ENCODE measurements around the gene EFCAB5. TPM values are rescaled to one million over a fixed set of nuclear protein-coding genes. Genes with fewer than 3 reads are reported as not detected.
A peak's percentile ranks its signal among the peaks of the same experiment; 100 is the strongest.
"Not testable (repeated sequence)": the region's sequence is repeated elsewhere in the genome, so short reads cannot be mapped to it uniquely, and the experiment has no call there.

EFCAB5 gene
- total and polyA plus RNA-seq, 7 experiments from 2014 or later = 0.25 to 2.4 (median 1.0) TPM; not detected in 1

GRCh38 chr17:30118635-30119034, 177.2 kb downstream of the EFCAB5 start:
- CTCF ChIA-PET = interaction anchor here (1.2 to 1.3 kb wide), 2 partner anchors 14 to 218 kb away, joined by 6 read pairs; no protein-coding TSS in a partner anchor
- not testable (repeated sequence) for ATAC-seq; H3K4me1 ChIP-seq (ENCODE audit: control insufficient read depth in 2 of 2, insufficient read depth in 2 of 2, low read length in 2 of 2); H3K36me3 ChIP-seq (ENCODE audit: control insufficient read depth in 2 of 3, insufficient read depth in 3 of 3, low read length in 3 of 3); H3K27ac ChIP-seq (ENCODE audit: low read depth, low read length); H3K4me3 ChIP-seq (ENCODE audit: low read length); H3K27me3 Mint-ChIP-seq; H3K27me3 ChIP-seq (ENCODE audit: control insufficient read depth in 2 of 2, insufficient read depth in 2 of 2, low read length in 2 of 2); H3K9me3 Mint-ChIP-seq; H3K9me3 ChIP-seq (ENCODE audit: control insufficient read depth in 2 of 3, low read length in 3 of 3); DNase-seq
- Mint-ChIP-seq H3K4me1 (peaks cover 23 to 63% (median 50%) of the 10 kb centered on the region in 7 donors), H3K27ac (peak overlapping the region in 7 of 9 donors; percentile 52 to 100 (median 97)), H3K4me3 (peak overlapping the region; percentile 38 to 100 (median 98)), H3K36me3 (peaks cover 3 to 17% (median 12%) of the 10 kb centered on the region in 5 donors)
- intact Hi-C loops (cut with micrococcal nuclease) = loop anchor here (5.0 to 10.0 kb wide), 9 partner anchors 174 to 1736 kb away; partner anchors contain the start of genes CRLF3 (in 2 of the 2), BLMH (in 1 of the 2), COPRS (in 1 of the 2) and GOSR1 (in 1 of the 2)
- POLR2A ChIA-PET = interaction anchor here (1.4 to 1.7 kb wide), 2 partner anchors 14 to 173 kb away, joined by 3 to 4 read pairs; partner anchors contain the start of gene BLMH

GRCh38 chr17:30124273-30124796, 182.9 kb downstream of the EFCAB5 start:
- peaks cover 0 to 7% (median 3%) of the 10 kb centered on the region in 3 experiments for H3K36me3 ChIP-seq (ENCODE audit: control insufficient read depth in 2 of 3, insufficient read depth in 3 of 3, low read length in 3 of 3)
- no peak overlapping the region for H3K4me3 Mint-ChIP-seq
- no peaks in the 10 kb centered on the region for H3K4me1 ChIP-seq (ENCODE audit: control insufficient read depth in 2 of 2, insufficient read depth in 2 of 2, low read length in 2 of 2)
- no peaks in the 10 kb centered on the region for H3K9me3 Mint-ChIP-seq
- H3K27me3 ChIP-seq (ENCODE audit: control insufficient read depth in 2 of 2, insufficient read depth in 2 of 2, low read length in 2 of 2) = no peaks in the 10 kb centered on the region
- H3K27me3 Mint-ChIP-seq = no peaks in the 10 kb centered on the region
- peak overlapping the region in 5 of 9 donors; percentile 33 to 68 (median 51) for H3K27ac Mint-ChIP-seq
- no peak overlapping the region for H3K4me3 ChIP-seq (ENCODE audit: low read length)
- peaks cover 22 to 54% (median 42%) of the 10 kb centered on the region in 7 donors for H3K4me1 Mint-ChIP-seq
- DNase-seq (no peak), ATAC-seq (no peak)
- ChIA-PET POLR2A (interaction anchor here (0.6 kb wide), 1 partner anchor 27 kb away, joined by 3 read pairs; no protein-coding TSS in a partner anchor), CTCF (interaction anchor here (0.7 to 3.7 kb wide), 12 partner anchors 10 to 590 kb away, joined by 3 to 66 read pairs (median 4); partner anchors contain the start of gene TMIGD1)
- no peaks in the 10 kb centered on the region for H3K9me3 ChIP-seq (ENCODE audit: control insufficient read depth in 2 of 3, low read length in 3 of 3)
- no peak overlapping the region for H3K27ac ChIP-seq (ENCODE audit: low read depth, low read length)
- peaks cover 3 to 12% (median 10%) of the 10 kb centered on the region in 5 donors for H3K36me3 Mint-ChIP-seq
- intact Hi-C loops (cut with micrococcal nuclease) = no loop called here

GRCh38 chr17:30130121-30130520, 188.7 kb downstream of the EFCAB5 start:
- peaks cover 7 to 44% (median 26%) of the 10 kb centered on the region in 7 donors for H3K4me1 Mint-ChIP-seq
- Histone ChIP-seq H3K4me1 (ENCODE audit: control insufficient read depth in 2 of 2, insufficient read depth in 2 of 2, low read length in 2 of 2) (no peaks in the 10 kb centered on the region), H3K9me3 (ENCODE audit: control insufficient read depth in 2 of 3, low read length in 3 of 3) (no peaks in the 10 kb centered on the region), H3K4me3 (ENCODE audit: low read length) (no peak overlapping the region), H3K27me3 (ENCODE audit: control insufficient read depth in 2 of 2, insufficient read depth in 2 of 2, low read length in 2 of 2) (no peaks in the 10 kb centered on the region), H3K27ac (ENCODE audit: low read depth, low read length) (no peak overlapping the region), H3K36me3 (ENCODE audit: control insufficient read depth in 2 of 3, insufficient read depth in 3 of 3, low read length in 3 of 3) (peaks cover 0 to 10% (median 0%) of the 10 kb centered on the region in 3 experiments)
- no peak overlapping the region for H3K4me3 Mint-ChIP-seq
- no peaks in the 10 kb centered on the region for H3K27me3 Mint-ChIP-seq
- DNase-seq (no peak), ATAC-seq (no peak)
- H3K27ac Mint-ChIP-seq = peak overlapping the region in 1 of 9 donors; percentile 7
- CTCF ChIA-PET = interaction anchor here (0.7 kb wide), 1 partner anchor 204 kb away, joined by 4 read pairs; no protein-coding TSS in a partner anchor
- no peaks in the 10 kb centered on the region for H3K9me3 Mint-ChIP-seq
- peaks cover 0 to 26% (median 16%) of the 10 kb centered on the region in 5 donors for H3K36me3 Mint-ChIP-seq
- intact Hi-C loops (cut with micrococcal nuclease) = no loop called here
- POLR2A ChIA-PET = interaction anchor here (0.6 to 0.7 kb wide), 2 partner anchors 145 to 185 kb away, joined by 3 to 4 read pairs; no protein-coding TSS in a partner anchor

GRCh38 chr17:30132615-30133014, 191.2 kb downstream of the EFCAB5 start:
- Histone ChIP-seq H3K27me3 (ENCODE audit: control insufficient read depth in 2 of 2, insufficient read depth in 2 of 2, low read length in 2 of 2) (no peaks in the 10 kb centered on the region), H3K9me3 (ENCODE audit: control insufficient read depth in 2 of 3, low read length in 3 of 3) (no peaks in the 10 kb centered on the region), H3K4me3 (ENCODE audit: low read length) (no peak overlapping the region), H3K36me3 (ENCODE audit: control insufficient read depth in 2 of 3, insufficient read depth in 3 of 3, low read length in 3 of 3) (peaks cover 0 to 7% (median 0%) of the 10 kb centered on the region in 3 experiments), H3K27ac (ENCODE audit: low read depth, low read length) (no peak overlapping the region), H3K4me1 (ENCODE audit: control insufficient read depth in 2 of 2, insufficient read depth in 2 of 2, low read length in 2 of 2) (no peaks in the 10 kb centered on the region)
- Mint-ChIP-seq H3K4me3 (no peak overlapping the region), H3K27ac (no peak overlapping the region), H3K4me1 (peaks cover 2 to 39% (median 22%) of the 10 kb centered on the region in 7 donors), H3K27me3 (no peaks in the 10 kb centered on the region), H3K9me3 (no peaks in the 10 kb centered on the region), H3K36me3 (peaks cover 0 to 27% (median 17%) of the 10 kb centered on the region in 5 donors)
- intact Hi-C loops (cut with micrococcal nuclease) = no loop called here
- ATAC-seq (no peak), DNase-seq (no peak)
- ChIA-PET POLR2A (interaction anchor here (0.6 to 0.8 kb wide), 4 partner anchors 12 to 1251 kb away, joined by 3 to 5 read pairs (median 4); no protein-coding TSS in a partner anchor), CTCF (no interaction called here)

GRCh38 chr17:30133197-30133596, 191.8 kb downstream of the EFCAB5 start:
- no peaks in the 10 kb centered on the region for H3K9me3 ChIP-seq (ENCODE audit: control insufficient read depth in 2 of 3, low read length in 3 of 3)
- Mint-ChIP-seq H3K27ac (no peak overlapping the region), H3K27me3 (no peaks in the 10 kb centered on the region), H3K9me3 (no peaks in the 10 kb centered on the region), H3K4me3 (no peak overlapping the region), H3K4me1 (peaks cover 6 to 45% (median 28%) of the 10 kb centered on the region in 7 donors), H3K36me3 (peaks cover 0 to 31% (median 20%) of the 10 kb centered on the region in 5 donors)
- no peak overlapping the region for H3K4me3 ChIP-seq (ENCODE audit: low read length)
- CTCF ChIA-PET = no interaction called here
- no peak for ATAC-seq
- intact Hi-C loops (cut with micrococcal nuclease) = no loop called here
- no peak for DNase-seq
- no peaks in the 10 kb centered on the region for H3K27me3 ChIP-seq (ENCODE audit: control insufficient read depth in 2 of 2, insufficient read depth in 2 of 2, low read length in 2 of 2)
- no peaks in the 10 kb centered on the region for H3K4me1 ChIP-seq (ENCODE audit: control insufficient read depth in 2 of 2, insufficient read depth in 2 of 2, low read length in 2 of 2)
- H3K36me3 ChIP-seq (ENCODE audit: control insufficient read depth in 2 of 3, insufficient read depth in 3 of 3, low read length in 3 of 3) = peaks cover 0 to 7% (median 0%) of the 10 kb centered on the region in 3 experiments
- POLR2A ChIA-PET = interaction anchor here (0.6 to 0.8 kb wide), 3 partner anchors 33 to 1250 kb away, joined by 4 to 5 read pairs (median 4); no protein-coding TSS in a partner anchor
- H3K27ac ChIP-seq (ENCODE audit: low read depth, low read length) = no peak overlapping the region

GRCh38 chr17:30134551-30134950, 193.1 kb downstream of the EFCAB5 start:
- intact Hi-C loops (cut with micrococcal nuclease) = no loop called here
- ChIA-PET CTCF (interaction anchor here (0.6 to 1.0 kb wide), 2 partner anchors 171 to 204 kb away, joined by 3 to 4 read pairs; no protein-coding TSS in a partner anchor), POLR2A (no interaction called here)
- Histone ChIP-seq H3K36me3 (ENCODE audit: control insufficient read depth in 2 of 3, insufficient read depth in 3 of 3, low read length in 3 of 3) (peaks cover 0 to 7% (median 0%) of the 10 kb centered on the region in 3 experiments), H3K4me1 (ENCODE audit: control insufficient read depth in 2 of 2, insufficient read depth in 2 of 2, low read length in 2 of 2) (no peaks in the 10 kb centered on the region), H3K27ac (ENCODE audit: low read depth, low read length) (no peak overlapping the region), H3K9me3 (ENCODE audit: control insufficient read depth in 2 of 3, low read length in 3 of 3) (no peaks in the 10 kb centered on the region), H3K27me3 (ENCODE audit: control insufficient read depth in 2 of 2, insufficient read depth in 2 of 2, low read length in 2 of 2) (no peaks in the 10 kb centered on the region), H3K4me3 (ENCODE audit: low read length) (no peak overlapping the region)
- peaks cover 6 to 46% (median 36%) of the 10 kb centered on the region in 7 donors for H3K4me1 Mint-ChIP-seq
- no peaks in the 10 kb centered on the region for H3K27me3 Mint-ChIP-seq
- no peak for DNase-seq
- no peaks in the 10 kb centered on the region for H3K9me3 Mint-ChIP-seq
- ATAC-seq = no peak
- H3K27ac Mint-ChIP-seq = no peak overlapping the region
- peaks cover 0 to 36% (median 20%) of the 10 kb centered on the region in 5 donors for H3K36me3 Mint-ChIP-seq
- H3K4me3 Mint-ChIP-seq = no peak overlapping the region

Data from naive thymus-derived CD4-positive, alpha-beta T cell (primary cell).